ENCODE data around the gene FCSK.

The FCSK gene

DNA sequence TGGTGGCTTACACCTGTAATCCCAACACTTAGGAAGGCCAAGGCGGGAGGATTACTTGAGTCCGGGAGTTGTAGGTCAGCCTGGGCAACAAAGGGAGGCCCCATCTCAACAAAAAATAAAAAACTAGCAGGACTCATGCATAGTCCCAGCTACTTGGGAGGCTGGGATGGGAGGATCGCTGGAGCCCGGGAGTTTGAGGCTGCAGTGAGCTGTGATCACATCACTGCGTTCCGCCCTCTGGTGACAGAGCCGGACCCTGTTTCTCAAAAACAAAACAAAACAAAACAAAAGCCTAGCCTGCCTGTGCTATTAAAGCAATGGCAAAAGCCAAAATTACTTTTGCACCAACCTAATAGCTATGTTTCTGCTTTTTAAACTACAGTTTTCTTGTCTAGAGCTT lies 1.5 kb downstream of the FCSK start:
- DNase-seq: no peak

DNA sequence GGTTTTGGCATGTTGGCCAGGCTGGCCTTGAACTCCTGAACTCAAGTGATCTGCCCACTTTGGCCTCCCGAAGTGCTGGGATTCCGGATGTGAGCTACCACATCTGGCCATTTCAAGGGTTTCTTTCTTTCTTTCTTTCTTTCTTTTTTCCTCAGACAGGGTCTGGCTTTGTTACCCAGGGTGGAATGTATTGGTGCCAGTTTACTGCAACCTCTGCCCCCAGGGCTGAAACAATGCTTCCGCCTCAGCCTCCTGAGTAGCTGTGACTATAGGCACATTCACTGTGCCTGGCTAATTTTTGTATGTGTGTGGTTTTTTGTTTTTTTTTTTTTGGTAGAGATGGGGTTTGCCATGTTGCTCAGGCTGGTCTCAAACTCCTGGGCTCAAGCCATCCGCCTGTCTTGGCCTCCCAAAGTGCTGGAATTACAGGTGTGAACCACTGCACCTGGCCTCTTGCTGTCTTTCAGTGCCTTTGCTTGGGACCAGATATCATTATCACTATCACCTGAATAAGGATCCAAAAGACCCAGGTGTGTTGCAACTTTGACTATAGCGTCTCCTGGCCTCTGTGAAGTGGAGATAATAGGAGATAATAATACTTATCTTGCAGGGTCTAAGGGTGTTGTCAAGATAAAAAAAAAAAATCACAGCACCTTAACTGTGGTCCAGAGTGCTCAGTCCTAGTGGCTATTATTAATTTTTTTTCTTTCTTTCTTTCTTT lies 3.2 kb downstream of the FCSK start:
- DNase-seq: no peak

DNA sequence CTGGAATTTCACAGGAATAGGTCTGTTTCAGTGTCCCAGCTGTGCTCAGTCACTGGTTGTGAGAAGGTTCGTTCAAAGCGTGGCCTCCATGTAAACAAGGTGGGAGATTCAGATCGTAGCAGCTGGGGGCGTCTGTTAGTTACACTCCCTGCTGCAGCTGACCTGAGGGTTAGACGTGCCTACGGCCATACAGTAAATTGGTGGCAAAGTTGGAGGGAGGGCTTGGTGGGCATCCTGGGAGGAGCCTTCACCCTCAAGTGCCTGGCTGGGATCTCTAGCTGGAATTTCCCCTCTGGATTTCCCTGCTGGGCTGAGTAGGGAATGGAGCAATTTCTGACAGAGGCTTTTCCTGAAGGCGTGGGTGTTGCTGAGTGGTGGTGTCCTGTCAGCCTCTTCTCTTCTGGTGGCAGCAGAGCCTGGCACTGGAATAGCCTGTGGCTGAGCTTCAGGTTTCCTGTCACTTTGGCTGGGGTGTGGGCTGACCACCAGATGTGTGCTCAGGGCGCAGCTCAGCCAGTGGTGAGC lies 6.4 kb downstream of the FCSK start:
- DNase-seq: no peak

DNA sequence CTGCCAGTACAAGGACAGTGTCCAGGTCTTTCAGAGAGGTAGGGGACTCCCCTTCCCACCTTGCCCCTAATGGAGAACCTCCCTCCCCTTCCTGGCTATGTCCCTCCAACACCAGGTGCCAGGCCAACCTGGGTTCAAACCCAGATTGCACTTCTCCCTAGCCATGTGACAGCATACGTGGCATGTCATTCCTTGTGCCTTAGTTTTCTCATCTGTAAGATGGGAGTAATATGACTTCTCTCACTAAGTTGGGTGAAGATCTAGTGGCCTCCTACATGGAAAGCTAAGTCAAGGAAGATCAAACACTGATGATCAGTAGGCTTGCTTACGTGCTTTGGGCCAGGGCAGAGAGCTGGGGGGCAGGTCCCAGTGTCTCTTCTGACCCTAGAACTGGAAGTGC lies 8.8 kb downstream of the FCSK start:
- no peak for DNase-seq

DNA sequence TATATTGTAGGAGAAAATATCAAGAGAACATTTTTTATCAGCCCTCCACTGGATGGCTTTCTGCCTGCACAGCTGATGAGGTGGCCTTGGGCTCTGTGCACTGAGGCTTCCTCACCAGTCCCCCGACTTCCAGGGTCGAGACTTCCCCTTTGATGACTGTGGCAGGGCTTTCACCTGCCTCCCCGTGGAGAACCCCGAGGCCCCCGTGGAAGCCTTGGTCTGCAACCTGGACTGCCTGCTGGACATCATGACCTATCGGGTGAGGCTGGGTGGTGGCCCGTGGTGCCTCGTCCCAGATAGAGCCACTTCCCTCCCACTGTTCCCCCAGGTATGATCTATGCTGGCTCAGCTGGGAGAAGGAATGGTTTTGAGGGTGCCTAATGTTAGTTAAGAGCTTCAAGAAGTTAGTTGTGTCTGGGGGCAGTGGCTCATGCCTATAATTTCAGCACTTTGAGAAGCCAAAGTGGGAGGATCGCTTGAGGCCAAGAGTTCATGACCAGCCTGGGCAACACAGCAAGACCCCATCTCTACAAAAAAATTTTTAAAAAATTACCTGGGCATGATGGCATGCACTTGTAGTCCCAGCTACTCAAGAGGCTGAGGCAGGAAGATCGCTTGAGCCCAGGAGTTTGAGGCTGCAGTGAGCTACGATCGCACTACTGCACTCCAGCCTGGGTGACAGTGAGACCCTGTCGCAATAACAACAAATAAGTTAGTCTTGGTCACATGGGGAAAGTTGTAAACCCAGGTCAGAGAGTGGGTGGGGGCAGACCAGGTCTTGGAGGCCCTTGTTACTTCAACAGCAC lies 11.8 kb downstream of the FCSK start:
- no peak for DNase-seq

DNA sequence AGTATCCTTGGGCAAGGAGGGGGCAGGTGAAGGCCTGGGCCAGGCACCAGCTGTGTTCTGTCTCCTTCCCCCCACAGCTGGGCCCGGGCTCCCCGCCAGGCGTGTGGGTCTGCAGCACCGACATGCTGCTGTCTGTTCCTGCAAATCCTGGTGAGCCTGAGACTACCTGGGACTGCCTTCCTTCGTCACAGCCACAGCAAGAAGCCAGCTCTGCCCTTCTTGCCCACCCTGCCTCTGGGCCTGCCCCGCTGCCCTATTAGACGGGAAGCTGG lies 12.3 kb downstream of the FCSK start:
- no peak for DNase-seq

DNA sequence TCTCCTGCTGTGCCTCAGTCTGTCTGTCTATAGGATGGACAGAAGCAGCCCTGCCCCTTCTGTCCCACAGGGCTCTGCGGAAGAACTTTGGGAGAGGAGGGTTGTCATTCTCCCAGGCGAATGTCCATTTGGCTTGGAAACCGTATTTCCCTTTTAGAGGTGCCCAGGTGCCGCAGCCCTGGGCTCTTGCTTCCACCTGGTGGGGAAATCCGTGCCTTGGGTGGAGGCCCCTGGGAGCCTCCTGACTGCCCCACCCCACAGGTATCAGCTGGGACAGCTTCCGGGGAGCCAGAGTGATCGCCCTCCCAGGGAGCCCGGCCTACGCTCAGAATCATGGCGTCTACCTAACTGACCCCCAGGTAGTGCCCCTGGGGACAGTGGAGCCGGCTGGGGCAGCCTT lies 12.7 kb downstream of the FCSK start:
- no peak for DNase-seq

DNA sequence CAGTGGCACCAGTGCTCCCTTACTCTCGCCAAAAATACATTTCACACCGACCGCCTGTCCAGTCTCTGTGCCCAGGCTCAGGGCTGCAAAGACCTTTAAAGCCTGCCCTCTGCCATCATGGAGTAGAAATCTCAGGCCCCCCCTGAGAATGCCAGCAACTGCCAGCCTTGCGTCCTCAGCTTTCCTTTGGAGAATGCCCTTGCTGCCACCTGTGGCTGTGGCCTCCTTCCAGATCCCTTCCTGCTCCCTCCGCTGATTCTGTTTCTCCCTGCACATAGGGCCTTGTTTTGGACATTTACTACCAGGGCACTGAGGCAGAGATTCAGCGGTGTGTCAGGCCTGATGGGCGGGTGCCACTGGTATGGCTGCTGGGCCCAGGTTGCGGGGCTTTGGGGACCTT lies 13.2 kb downstream of the FCSK start:
- DNase-seq: no peak

DNA sequence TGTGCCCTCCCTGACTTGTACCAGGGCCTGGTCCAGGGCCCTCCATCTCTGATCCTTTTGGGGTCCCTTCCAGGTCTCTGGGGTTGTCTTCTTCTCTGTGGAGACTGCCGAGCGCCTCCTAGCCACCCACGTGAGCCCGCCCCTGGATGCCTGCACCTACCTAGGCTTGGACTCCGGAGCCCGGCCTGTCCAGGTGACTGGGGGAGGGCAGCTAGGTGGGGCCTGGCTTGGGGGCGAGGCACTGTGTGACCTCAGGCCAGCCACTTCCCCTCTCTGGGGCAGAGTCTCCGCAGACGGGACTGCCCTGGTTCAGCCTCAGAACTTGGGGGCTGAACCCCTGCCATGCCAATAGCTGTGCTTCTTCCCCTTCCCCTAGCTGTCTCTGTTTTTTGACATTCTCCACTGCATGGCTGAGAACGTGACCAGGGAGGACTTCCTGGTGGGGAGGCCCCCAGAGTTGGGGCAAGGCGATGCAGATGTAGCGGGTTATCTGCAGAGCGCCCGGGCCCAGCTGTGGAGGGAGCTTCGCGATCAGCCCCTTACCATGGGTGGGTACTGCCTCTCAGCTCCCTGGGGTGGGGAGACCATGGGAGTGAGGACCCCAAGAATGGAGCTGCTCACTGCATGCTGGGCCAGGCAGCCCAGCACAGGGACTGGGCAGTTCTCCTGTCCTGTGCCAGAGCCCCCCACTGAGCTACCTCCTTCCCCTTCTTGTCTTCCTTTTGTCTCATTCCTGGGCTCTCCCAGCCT lies 14.6 kb downstream of the FCSK start:
- no peak for DNase-seq

DNA sequence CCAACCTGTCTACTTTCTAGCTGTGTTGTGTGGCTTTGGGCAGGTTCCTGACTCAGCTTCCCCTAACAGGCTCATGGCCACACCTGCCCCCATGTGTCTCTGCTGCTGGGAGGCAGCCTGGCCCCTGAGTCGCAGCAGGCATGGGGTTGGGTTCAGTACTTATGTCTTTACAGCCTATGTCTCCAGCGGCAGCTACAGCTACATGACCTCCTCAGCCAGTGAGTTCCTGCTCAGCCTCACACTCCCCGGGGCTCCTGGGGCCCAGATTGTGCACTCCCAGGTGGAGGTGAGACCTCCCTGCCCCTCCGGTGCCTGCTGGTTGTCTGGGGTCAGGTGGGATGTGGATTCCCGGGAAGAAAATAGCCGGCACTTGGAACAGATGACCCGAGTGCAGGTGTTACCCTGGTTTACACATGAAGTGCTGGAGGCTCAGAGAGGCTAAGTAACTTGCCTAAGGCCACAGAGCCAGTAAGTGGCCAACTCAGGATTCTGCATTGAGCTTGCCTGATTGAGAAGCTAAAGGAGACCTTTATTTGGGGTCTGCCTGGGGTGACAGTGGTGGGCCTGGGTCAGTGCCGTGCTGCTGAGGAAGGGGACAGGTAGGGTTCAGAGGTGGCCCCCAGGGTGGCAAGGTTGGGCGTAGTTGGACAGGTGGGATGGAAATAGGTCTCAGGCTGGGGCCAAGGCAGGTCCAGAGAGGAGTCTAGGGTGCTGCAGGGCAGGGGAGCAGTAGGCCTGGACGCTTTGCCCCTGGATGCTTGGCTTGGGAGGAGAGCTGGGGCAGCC lies 15.9 kb downstream of the FCSK start:
- DNase-seq: no peak

DNA sequence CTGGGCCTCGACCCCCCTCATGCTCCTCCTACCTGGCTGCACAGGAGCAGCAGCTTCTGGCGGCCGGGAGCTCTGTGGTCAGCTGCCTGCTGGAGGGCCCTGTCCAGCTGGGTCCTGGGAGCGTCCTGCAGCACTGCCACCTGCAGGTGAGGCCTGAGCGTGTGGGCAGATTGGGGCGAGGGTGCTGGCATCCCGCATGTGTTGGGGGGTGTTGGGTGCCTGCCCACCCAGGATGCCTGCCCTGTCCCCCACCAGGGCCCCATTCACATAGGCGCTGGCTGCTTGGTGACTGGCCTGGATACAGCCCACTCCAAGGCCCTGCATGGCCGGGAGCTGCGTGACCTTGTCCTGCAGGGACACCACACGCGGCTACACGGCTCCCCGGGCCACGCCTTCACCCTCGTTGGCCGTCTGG lies 16.5 kb downstream of the FCSK start:
- peak in 2 of 14 donors; percentile 18 to 37 for DNase-seq

DNA sequence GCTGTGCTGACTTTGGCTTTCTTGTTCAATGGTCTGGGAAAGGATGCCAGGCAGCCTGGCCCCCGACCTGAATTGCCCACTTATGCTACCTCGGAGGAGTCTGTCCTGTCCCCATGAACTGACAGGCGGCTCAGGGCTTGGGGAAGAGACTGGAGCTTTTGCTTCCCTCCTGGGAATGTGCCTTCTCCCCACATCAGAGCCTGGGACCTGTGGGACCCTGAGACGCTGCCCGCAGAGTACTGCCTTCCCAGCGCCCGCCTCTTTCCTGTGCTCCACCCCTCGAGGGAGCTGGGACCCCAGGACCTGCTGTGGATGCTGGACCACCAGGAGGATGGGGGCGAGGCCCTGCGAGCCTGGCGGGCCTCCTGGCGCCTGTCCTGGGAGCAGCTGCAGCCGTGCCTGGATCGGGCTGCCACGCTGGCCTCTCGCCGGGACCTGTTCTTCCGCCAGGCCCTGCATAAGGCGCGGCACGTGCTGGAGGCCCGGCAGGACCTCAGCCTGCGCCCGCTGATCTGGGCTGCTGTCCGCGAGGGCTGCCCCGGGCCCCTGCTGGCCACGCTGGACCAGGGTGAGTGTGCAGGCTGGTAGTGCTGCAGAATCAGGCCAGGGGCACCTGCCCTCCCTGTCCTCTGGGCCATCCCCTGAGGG lies 18.5 kb downstream of the FCSK start:
- peak in 1 of 14 donors; percentile 41 for DNase-seq

DNA sequence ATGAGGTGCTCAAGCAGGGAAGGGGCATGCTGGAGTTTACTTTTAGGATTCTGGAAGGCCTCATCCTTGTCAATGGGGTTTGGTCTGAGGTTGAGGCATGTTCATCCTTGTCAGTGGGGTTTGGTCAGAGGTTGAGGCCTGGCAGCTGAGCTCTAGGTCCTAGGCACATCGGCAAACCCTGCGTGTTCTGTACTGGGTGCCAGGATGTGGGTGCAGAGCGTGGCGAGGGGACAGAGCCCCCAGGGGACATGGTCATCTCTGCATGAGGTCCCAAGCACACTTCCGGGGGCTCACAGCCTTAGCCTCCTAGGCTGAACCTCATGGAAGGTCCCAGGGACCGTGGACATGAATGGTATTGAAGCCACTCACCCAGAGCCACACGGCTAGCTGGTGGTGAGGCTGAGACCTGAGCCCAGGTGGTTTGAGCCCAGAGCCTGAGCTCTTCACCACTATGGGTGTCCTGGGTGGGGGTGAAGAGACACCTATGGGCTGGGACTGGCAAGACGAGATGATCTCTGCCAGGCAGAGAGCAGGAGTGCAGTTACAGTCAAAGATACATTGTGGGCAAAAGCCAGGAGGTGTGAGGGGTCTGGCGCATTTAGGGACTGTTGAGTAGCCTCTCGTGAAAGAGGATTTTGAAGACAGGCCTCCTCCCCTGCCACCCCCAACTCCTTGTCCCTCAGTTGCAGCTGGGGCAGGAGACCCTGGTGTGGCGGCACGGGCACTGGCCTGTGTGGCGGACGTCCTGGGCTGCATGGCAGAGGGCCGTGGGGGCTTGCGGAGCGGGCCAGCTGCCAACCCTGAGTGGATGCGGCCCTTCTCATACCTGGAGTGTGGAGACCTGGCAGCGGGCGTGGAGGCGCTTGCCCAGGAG lies 19.3 kb downstream of the FCSK start:
- DNase-seq: no peak

DNA sequence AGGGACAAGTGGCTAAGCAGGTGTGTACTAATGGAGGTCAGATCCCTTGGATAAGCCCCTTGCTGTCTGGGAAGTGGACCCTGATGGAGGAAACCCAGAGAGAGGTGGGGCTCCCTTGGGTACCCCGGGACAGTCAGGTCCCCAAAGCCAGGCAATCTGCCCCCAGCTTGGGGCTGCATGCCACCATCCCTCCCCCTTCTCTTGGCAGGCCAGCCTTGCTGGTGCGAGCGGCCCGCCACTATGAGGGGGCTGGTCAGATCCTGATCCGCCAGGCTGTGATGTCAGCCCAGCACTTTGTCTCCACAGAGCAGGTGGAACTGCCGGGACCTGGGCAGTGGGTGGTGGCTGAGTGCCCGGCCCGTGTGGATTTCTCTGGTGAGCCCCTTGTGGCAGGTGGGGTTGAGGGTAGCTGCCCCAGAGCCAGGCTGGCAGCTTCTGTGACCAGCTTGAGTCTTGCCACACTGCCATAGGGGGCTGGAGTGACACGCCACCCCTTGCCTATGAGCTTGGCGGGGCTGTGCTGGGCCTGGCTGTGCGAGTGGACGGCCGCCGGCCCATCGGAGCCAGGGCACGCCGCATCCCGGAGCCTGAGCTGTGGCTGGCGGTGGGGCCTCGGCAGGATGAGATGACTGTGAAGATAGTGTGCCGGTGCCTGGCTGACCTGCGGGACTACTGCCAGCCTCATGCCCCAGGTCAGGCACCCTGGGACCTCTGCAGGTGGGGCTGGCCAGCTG lies 20.1 kb downstream of the FCSK start:
- no peak for DNase-seq

DNA sequence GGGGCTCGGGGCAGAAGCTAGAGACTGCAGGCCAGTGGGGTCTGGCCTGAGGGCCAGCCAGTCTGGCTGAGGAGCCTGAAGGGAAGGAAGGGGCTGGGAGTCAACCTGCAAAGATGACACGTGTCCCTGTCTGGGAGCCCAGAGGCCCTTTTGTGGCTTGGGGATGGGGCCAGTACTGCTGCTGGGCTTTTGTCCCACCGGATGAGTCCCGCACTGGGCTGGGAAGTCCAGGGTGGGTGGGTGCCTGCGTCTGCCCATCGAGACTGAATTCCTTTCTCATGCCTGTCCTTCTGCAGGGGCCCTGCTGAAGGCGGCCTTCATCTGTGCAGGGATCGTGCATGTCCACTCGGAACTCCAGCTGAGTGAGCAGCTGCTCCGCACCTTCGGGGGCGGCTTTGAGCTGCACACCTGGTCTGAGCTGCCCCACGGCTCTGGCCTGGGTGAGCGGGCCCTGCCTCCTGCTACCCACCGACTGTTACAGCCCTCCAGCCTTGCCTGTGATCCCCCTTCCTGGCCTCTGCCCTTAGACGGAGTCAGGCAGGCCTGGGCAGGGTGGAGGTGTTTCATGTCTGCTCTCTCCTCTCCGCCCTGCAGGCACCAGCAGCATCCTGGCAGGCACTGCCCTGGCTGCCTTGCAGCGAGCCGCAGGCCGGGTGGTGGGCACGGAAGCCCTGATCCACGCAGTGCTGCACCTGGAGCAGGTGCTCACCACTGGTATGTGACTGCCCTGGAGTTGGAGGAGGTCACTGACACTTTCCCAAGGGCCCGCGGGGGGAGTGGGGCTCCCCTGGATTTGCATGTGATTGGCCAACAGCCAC lies 20.9 kb downstream of the FCSK start:
- DNase-seq: no peak

DNA sequence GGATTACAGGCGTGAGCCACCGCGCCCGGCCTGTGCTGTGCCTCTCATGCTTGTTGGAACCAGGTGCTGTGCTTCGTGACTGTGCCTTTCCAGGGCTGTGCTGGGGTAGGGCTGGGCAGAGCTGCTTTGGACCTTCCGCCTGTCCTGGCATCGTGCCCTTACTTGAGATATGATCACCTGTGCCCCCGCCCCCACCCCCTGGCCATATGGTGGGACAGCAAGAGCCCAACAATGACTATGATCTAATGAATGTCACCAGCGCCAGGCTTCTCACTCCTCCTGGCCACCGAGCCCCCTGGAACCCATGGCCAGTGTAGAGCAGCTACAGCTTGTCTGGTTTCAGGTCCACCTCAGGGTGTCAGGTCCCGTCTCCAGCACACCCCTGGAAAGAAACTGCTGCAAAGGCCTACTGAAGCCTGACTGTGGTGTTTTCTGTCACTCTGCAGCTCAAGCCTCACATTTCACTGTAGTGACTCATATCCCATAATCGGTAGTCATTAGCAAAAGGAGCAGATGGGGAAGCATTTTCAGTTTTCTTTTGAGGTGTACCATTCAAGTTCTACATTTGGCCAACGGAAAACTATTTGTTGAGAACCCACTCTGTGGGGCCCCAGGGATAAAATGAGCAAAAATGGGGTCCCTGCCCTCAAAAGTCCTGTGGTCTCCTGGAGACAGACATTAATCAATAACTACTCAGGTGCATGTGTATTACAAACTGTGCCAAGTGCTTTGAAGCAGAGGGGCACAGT lies 22.1 kb downstream of the FCSK start:
- peak in 3 of 14 donors; percentile 13 to 95 (median 23) for DNase-seq

DNA sequence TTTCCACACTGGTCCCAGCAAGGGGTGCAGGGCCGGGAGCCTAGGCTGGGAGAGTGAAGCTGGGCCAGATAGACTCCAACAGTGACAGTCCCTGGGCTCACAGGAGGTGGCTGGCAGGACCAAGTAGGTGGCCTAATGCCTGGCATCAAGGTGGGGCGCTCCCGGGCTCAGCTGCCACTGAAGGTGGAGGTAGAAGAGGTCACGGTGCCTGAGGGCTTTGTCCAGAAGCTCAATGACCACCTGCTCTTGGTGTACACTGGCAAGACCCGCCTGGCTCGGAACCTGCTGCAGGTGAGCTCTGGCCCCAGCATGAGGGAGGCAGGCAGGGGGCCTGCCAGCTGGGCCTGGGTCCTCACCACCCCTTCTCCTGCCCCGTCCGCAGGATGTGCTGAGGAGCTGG lies 23.8 kb downstream of the FCSK start:
- no peak for DNase-seq

DNA sequence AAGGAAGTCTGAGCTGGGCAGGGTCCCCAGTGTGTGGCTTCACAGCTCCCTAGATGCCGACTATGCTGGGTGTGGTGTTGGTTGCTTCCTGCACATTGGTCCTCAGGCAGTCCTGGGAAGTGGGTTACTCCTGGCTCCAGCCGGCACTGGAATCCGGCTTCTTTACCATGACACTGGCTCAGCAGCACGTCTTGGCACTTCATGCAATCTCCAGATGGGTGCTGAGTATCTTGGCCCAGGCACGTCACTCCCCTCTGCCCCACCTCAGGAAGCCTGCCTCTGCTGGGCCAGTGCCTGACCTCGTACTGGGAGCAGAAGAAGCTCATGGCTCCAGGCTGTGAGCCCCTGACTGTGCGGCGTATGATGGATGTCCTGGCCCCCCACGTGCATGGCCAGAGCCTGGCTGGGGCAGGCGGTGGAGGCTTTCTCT lies 24.5 kb downstream of the FCSK start:
- peak in 1 of 14 donors; percentile 58 for DNase-seq

Data from C1 segment of cervical spinal cord (tissue), 14 donors.